Activated T-helper 2 cell treated with anti-CD3 and anti-CD28 coated beads, Interferon-gamma antibody, Interleukin-2, Interleukin-4, amounts not matched to agents 10 μg/mL and 5 μg/mL and 100 μg/mL, durations not matched to agents 14 hours and 24 hours and 36 hours (primary cell): ENCODE measurements around the gene ARHGAP1. TPM values are rescaled to one million over a fixed set of nuclear protein-coding genes. Genes with fewer than 3 reads are reported as not detected.

Experiments used
- DNase-seq: peaks from one replicate; pipeline ENCODE4 v3.0.0; 2021; ENCODE audit warnings: low spot score
- H3K27ac Mint-ChIP-seq: one replicate; pipeline ENCODE4 v1.8.0; 2021; ENCODE audit warnings: mixed read lengths
- H3K27me3 Mint-ChIP-seq: one replicate; pipeline ENCODE4 v1.8.0; 2021; ENCODE audit warnings: low read depth, mixed read lengths
- H3K36me3 Mint-ChIP-seq: one replicate; pipeline ENCODE4 v1.8.0; 2021; ENCODE audit warnings: low read depth, mixed read lengths
- H3K4me1 Mint-ChIP-seq: one replicate; pipeline ENCODE4 v1.8.0; 2021; ENCODE audit warnings: low read depth, mixed read lengths
- H3K4me3 Mint-ChIP-seq: one replicate; pipeline ENCODE4 v1.8.0; 2021; ENCODE audit warnings: low read depth, mild to moderate bottlenecking, moderate library complexity, mixed read lengths
- H3K9me3 Mint-ChIP-seq: one replicate; pipeline ENCODE4 v1.8.0; 2021; ENCODE audit warnings: mixed read lengths
- intact Hi-C: fragments of 100-400 bp; cut with micrococcal nuclease; formaldehyde crosslinking; loops from one replicate; pipeline ENCODE4 v1.15.1; 2023
- total RNA-seq: library from RNA; stranded (reverse); gene quantifications from 2 replicates; pipeline ENCODE4 v1.2.3, GENCODE V29; 2022

The ARHGAP1 gene
- total RNA-seq, 1 donor from 2014 or later: 66.8 TPM

GRCh38 chr11:46731545-46731944, 31.1 kb upstream of the ARHGAP1 start:
- intact Hi-C loops: no loop called here
- Mint-ChIP-seq H3K4me3 (no peak overlapping the region), H3K4me1 (no peaks in the 10 kb centered on the region), H3K36me3 (no peaks in the 10 kb centered on the region), H3K27ac (no peak overlapping the region), H3K9me3 (no peaks in the 10 kb centered on the region), H3K27me3 (no peaks in the 10 kb centered on the region)
- DNase-seq: no peak

DNA sequence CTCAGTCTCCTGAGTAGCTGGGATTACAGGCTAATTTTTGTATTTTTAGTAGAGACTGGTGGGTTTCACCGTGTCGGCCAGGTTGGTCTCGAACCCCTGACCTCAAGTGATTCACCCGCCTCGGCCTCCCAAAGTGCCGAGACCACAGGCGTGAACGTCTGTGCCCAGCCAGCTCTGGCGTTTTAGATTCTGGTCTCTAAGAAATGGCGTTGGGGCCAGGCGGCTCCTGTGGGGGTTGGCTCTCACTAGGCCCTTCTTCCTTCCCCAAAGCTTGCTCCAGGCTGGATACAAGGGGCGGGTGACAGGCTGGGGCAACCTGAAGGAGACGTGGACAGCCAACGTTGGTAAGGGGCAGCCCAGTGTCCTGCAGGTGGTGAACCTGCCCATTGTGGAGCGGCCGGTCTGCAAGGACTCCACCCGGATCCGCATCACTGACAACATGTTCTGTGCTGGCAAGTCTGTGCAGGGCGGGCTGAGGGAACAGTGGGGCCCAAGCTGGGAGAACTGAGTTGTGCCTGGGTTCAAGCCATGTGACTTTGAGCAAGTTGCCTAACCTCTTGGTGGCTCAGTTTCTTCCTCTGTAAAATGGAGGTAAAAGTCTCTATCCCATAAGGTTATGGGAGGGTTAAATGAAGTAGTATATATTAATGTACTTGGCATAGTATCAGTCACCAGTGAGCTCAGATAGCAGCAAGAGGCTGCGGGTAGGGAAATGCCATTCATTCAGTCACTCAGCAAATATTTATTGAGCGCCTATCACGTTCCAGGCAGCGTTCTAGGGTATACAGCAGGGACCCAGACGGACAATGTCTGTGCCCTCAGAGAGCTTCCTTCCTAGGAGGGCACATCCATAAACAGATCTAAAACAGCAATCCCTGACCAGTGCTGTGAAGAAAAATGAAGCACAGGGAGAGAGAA, 28.9 kb upstream of the ARHGAP1 start:
- Mint-ChIP-seq H3K27ac (no peak overlapping the region), H3K4me1 (no peaks in the 10 kb centered on the region), H3K9me3 (no peaks in the 10 kb centered on the region), H3K27me3 (no peaks in the 10 kb centered on the region), H3K36me3 (no peaks in the 10 kb centered on the region), H3K4me3 (no peak overlapping the region)
- intact Hi-C loops: no loop called here
- no peak for DNase-seq

- Mint-ChIP-seq H3K27me3 (no peaks in the 10 kb centered on the region), H3K4me1 (no peaks in the 10 kb centered on the region), H3K4me3 (no peak overlapping the region), H3K9me3 (no peaks in the 10 kb centered on the region), H3K27ac (no peak overlapping the region), H3K36me3 (no peaks in the 10 kb centered on the region)
- intact Hi-C loops: no loop called here
- DNase-seq: no peak
Observed at GRCh38 chr11:46728659-46729040, 28.2 kb upstream of the ARHGAP1 start.

GRCh38 chr11:46727952-46728658, 27.7 kb upstream of the ARHGAP1 start:
- H3K36me3 Mint-ChIP-seq: no peaks in the 10 kb centered on the region
- no peaks in the 10 kb centered on the region for H3K4me1 Mint-ChIP-seq
- no peak overlapping the region for H3K27ac Mint-ChIP-seq
- intact Hi-C loops: no loop called here
- no peaks in the 10 kb centered on the region for H3K9me3 Mint-ChIP-seq
- no peaks in the 10 kb centered on the region for H3K27me3 Mint-ChIP-seq
- H3K4me3 Mint-ChIP-seq: no peak overlapping the region
- no peak for DNase-seq

- H3K27me3 Mint-ChIP-seq: no peaks in the 10 kb centered on the region
- H3K4me3 Mint-ChIP-seq: no peak overlapping the region
- no peaks in the 10 kb centered on the region for H3K4me1 Mint-ChIP-seq
- intact Hi-C loops: no loop called here
- H3K36me3 Mint-ChIP-seq: no peaks in the 10 kb centered on the region
- H3K9me3 Mint-ChIP-seq: no peaks in the 10 kb centered on the region
- DNase-seq: no peak
- no peak overlapping the region for H3K27ac Mint-ChIP-seq
Observed at GRCh38 chr11:46726206-46726862, 25.9 kb upstream of the ARHGAP1 start.

DNA sequence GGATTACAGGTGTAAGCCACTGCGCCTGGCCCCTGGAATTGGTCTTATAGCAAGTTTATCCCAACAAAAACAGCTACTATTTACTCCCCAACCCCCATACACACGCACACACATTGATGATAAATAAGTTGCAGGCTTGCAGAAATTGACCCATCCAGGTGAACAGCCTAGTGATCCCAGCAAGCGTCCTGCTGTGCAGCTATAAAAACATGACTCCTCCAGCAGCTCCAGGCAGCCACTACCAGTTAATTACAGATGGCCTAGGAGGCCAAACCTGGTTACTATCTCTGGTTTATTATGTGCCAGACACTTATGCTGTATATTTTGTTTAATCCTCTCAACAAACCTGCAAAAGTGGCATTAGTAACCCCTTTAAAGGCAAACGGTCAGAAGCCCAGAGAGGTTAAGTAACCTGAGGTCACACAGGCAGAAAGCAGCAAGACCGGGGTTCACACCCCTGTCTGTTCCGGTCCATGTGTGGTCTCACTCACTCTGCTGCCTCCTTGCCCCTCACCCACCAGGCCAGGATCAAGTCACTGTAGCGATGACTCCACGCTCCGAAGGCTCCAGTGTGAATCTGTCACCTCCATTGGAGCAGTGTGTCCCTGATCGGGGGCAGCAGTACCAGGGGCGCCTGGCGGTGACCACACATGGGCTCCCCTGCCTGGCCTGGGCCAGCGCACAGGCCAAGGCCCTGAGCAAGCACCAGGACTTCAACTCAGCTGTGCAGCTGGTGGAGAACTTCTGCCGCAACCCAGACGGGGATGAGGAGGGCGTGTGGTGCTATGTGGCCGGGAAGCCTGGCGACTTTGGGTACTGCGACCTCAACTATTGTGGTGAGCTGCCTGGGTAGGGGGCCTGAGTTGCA, 25.2 kb upstream of the ARHGAP1 start:
- H3K9me3 Mint-ChIP-seq: no peaks in the 10 kb centered on the region
- H3K27me3 Mint-ChIP-seq: no peaks in the 10 kb centered on the region
- H3K36me3 Mint-ChIP-seq: no peaks in the 10 kb centered on the region
- H3K27ac Mint-ChIP-seq: no peak overlapping the region
- intact Hi-C loops: no loop called here
- H3K4me1 Mint-ChIP-seq: no peaks in the 10 kb centered on the region
- DNase-seq: no peak
- no peak overlapping the region for H3K4me3 Mint-ChIP-seq

DNA sequence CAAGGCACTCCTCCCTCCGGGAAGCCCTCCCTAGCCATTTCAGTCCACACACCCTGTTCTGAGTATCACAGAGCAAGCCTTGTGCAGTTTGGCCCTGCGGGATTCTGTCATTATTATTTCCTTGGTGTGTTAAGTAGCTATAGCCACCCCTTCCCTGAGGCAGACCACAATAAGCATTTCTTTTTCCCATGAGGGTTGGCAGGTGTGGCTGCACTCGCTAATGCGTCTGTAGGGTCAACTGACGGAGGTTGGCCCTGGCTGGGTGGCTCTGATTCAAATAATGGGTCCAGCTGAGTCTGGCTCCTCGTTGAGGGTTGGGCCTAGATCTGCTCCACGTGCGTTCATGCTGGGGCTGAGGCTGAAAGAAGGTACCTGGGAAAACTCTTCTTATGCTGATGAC, 23.7 kb upstream of the ARHGAP1 start:
- Mint-ChIP-seq H3K4me1 (no peaks in the 10 kb centered on the region), H3K27ac (no peak overlapping the region), H3K9me3 (no peaks in the 10 kb centered on the region), H3K27me3 (no peaks in the 10 kb centered on the region), H3K4me3 (no peak overlapping the region), H3K36me3 (no peaks in the 10 kb centered on the region)
- DNase-seq: no peak
- intact Hi-C loops: no loop called here

DNA sequence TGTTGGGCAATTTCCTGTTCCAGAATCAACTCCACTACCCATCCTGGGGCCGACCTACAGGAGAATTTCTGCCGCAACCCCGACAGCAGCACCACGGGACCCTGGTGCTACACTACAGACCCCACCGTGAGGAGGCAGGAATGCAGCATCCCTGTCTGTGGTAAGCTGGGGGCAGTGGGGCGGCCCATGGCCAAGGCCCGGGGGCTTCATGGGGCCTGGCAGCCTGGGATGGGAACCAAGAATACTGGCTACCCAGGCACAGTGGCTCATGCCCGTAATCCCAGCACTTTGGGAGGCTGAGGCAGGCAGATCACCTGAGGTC, 22.9 kb upstream of the ARHGAP1 start:
- H3K27ac Mint-ChIP-seq: no peak overlapping the region
- H3K27me3 Mint-ChIP-seq: no peaks in the 10 kb centered on the region
- DNase-seq: no peak
- no peaks in the 10 kb centered on the region for H3K36me3 Mint-ChIP-seq
- H3K4me1 Mint-ChIP-seq: no peaks in the 10 kb centered on the region
- no peak overlapping the region for H3K4me3 Mint-ChIP-seq
- intact Hi-C loops: no loop called here
- H3K9me3 Mint-ChIP-seq: no peaks in the 10 kb centered on the region

DNA sequence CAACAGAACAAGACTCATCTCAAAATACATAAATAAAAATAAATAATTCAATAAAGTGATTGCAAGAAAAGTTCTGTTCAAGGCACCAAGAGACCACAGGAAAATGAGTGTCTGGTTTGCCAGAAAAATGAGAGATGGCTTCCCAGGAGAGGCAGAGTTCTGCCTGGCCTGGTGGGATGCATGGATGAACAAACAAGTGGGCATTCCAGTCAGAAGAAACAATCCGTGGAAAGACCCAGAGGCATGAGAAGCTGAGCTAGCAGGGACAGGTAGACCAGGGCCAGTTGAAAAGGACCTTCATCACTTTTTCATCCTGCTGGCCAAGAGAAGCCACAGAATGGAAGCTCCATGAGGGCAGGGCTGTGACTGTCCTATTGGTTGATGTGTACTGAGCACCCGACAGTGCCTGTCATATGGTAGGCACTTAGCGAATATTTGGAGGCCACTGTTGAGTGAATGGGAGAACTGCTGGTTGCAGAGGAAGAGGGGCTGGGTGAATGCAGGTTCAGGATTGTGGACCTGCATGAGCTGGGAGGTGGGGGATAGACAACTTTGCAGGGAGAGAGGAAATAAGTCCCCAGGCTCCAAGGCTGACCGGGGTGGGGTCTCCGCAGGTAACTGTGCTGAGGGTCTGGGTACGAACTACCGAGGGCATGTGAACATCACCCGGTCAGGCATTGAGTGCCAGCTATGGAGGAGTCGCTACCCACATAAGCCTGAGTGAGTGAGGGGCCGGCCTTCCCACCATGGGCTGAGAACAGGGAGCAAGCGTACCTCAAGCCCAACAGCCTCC, 22.3 kb upstream of the ARHGAP1 start:
- H3K36me3 Mint-ChIP-seq: no peaks in the 10 kb centered on the region
- no peak for DNase-seq
- H3K4me1 Mint-ChIP-seq: no peaks in the 10 kb centered on the region
- no peaks in the 10 kb centered on the region for H3K9me3 Mint-ChIP-seq
- no peaks in the 10 kb centered on the region for H3K27me3 Mint-ChIP-seq
- H3K27ac Mint-ChIP-seq: no peak overlapping the region
- H3K4me3 Mint-ChIP-seq: no peak overlapping the region
- intact Hi-C loops: no loop called here

DNA sequence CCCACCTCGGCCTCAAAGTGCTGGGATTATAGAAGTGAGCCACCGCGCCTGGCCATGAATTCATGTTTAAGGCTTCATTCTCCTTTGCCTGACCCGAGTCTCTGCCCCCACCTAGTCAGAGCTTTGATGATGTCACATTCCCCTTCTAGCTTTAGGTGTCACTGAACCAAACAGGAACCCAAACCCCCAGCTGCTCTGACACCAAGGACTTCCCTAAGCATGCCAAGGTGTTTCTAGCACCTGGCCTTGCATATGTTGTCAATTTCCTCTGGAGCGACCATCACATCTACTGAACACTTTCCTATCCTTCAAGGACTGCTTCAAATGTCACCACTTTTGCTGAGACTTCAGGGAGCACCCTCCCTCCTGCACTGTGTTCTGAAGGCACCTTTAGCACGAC, 20.9 kb upstream of the ARHGAP1 start:
- intact Hi-C loops: no loop called here
- Mint-ChIP-seq H3K36me3 (no peaks in the 10 kb centered on the region), H3K4me3 (no peak overlapping the region), H3K27ac (no peak overlapping the region), H3K4me1 (no peaks in the 10 kb centered on the region), H3K9me3 (no peaks in the 10 kb centered on the region), H3K27me3 (no peaks in the 10 kb centered on the region)
- DNase-seq: no peak

DNA sequence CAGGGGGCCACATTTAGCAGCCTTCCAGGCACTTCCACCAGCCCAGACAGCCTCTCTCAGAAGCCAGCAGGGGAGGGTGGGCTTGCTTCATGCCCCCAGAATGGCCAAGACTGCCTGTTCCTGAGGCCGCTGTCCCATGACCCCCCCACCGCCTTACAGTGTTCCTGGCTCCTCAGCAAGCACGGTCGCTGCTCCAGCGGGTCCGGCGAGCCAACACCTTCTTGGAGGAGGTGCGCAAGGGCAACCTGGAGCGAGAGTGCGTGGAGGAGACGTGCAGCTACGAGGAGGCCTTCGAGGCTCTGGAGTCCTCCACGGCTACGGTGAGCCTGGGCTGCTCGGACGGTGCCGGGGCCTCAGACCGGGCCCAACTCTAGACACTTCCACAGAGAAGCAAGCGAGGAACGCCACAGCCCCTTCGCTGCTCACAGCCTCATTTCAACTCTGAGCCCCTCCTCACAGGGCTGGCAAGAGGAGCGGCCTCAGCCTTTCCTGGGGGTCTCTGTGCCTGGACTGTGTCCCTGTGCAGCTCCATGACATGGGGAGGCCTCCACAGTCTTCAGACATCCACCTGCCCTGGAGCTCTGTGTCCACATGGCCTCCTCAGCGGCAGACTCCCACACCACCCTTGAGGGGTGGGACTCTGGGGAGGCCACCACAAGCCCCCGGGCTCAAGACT, 19.3 kb upstream of the ARHGAP1 start:
- intact Hi-C loops: no loop called here
- H3K4me1 Mint-ChIP-seq: no peaks in the 10 kb centered on the region
- no peaks in the 10 kb centered on the region for H3K9me3 Mint-ChIP-seq
- no peak overlapping the region for H3K27ac Mint-ChIP-seq
- no peaks in the 10 kb centered on the region for H3K36me3 Mint-ChIP-seq
- no peaks in the 10 kb centered on the region for H3K27me3 Mint-ChIP-seq
- no peak overlapping the region for H3K4me3 Mint-ChIP-seq
- DNase-seq: no peak
